Inflammatory macrophage treated with lipopolysaccharide for 1 hour (primary cell): ENCODE results near the gene UBE2L3.
"Not testable (repeated sequence)": the region's sequence is repeated elsewhere in the genome, so short reads cannot be mapped to it uniquely, and the experiment has no call there.

Experiments used
- DNase-seq, 2 donors: peaks; one replicate each; pipeline ENCODE4 v3.0.0-alpha.2; 2020 to 2022

UBE2L3 gene

DNA sequence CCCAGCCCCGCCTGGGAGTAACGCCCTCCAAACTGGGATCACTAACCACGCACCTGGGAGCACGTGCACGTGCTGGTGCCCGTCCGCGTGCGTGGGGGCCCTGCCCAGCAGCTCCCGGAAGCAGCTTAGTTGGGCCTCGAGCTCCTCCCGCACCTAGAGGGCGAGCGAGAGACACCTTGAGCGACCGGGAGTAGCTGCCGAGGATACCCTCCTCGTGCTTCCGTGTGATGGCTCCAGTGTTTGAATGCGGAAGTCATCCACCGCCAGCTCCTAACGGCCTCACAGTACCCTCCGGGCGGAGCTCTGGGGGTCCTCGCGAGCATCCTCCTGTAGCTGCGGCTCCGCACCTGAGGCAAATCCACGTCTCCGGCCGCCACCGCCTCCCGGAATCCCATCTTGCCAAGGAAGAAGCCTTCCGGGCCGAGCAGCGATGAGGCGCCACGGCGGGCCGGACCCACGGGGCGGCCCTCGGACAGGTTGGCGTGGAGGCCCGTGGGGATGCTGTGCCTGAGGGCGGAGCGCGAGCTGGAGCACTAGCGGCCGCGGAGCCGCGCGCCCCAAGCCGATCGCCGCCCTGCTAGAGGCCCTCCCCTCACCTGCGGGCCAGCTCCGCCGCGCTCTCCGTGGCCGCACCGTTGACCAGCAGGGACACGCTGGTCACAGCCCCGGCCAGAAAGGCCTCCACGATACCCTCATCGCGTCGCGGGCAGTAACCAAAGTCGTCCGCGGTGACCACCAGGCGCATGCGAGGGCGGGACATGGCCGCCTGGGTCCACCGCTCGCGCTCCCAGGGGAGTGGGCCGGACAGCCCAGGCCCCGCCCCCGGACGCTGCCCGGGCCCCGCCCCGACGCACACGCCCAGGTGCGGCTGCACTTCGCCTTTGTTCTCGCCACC, 62.0 kb downstream of the UBE2L3 start, which contains the start of gene YDJC:
TSS of gene YDJC (minus strand) at position 768 of the 895 bp plus-strand sequence. CDS start at position 760, 8 bp downstream.
- DNase-seq = peak; percentile 86 to 97

DNA sequence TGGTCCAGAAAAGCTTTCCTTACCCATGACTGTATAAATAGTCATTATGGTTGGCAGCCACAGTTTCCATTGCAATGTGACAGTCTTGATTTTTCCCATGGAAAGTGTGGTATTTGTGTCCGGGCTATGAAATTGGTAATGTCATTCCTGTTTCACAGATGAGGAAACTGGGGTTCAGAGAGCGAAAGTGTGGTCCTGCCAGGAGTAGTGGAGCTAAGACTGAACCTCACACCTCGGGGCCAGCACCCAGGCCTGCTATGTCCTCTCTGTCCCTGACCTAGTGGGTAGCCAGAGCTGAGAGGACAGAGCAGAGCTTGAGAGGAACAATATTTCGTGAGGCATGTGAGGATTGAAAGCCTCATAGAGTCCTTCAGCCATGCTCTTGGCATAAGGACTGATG, 63.5 kb downstream of the UBE2L3 start:
- no peak for DNase-seq

GRCh38 chr22:21632237-21632895, 64.9 kb downstream of the UBE2L3 start, which contains the start of gene CCDC116:
TSS of gene CCDC116 (plus strand) at chr22:21632760. CDS start at chr22:21633182, 422 bp downstream.
- peak; percentile 64 to 79 for DNase-seq

DNA sequence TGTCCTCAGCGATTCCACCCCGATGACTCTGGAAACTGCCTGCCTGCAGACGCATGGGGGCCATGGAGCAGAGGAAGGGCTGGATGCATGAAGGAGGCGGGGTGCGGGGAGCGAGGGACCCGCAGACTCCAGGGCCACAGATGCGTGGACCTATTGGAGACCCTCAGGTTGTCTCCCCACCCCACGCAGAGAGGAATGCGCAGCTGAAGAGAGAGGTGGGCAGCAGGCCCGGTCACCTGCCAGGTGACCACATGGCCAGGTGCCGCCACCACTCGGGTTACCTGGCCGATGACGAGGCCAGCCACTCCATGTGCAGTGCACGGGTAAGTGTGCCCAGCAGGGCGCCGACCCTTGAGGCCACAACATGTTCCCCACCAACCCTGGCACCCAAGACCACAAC, 65.4 kb downstream of the UBE2L3 start:
- DNase-seq = no peak

DNA sequence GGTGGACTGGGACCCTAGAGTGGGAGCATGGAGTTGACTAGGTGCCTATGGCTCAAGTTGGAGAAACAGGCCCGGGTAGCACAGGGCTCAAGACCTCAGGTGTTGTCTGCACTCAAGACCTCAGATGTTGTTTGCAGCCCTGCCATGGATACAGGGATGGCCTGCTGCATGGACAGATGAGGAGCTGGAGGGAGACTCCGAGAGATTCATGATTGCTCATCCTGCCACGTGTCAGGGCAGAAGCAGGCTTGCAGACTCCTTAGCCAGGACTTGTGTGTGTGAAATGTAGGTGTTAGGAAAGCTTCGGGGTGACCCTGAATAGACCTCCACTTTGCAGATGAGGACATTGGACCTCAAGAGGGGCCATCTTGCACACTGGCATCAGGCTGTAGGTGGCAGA, 66.0 kb downstream of the UBE2L3 start:
- no peak for DNase-seq

DNA sequence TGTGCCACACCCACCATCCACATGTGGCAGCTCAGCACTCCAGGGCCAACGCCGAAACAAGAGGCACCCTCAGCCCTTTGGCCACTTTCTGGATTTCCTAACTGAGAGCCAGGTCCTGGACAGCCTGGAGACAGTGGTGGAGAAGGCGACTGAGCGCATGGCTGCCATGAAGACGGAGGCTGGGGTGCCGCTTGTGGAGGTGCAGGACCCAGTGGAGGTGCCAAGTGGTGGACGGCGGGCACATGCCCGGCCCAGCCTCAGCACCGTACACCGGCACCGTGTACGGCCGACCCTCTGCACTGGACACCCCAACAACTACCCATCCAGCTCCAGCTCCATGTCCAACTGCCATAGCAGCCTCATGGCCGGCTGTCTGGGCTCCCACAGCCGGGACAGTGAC, 66.6 kb downstream of the UBE2L3 start:
- no peak for DNase-seq

- DNase-seq = no peak
Observed at GRCh38 chr22:21634844-21635243, 67.3 kb downstream of the UBE2L3 start.

DNA sequence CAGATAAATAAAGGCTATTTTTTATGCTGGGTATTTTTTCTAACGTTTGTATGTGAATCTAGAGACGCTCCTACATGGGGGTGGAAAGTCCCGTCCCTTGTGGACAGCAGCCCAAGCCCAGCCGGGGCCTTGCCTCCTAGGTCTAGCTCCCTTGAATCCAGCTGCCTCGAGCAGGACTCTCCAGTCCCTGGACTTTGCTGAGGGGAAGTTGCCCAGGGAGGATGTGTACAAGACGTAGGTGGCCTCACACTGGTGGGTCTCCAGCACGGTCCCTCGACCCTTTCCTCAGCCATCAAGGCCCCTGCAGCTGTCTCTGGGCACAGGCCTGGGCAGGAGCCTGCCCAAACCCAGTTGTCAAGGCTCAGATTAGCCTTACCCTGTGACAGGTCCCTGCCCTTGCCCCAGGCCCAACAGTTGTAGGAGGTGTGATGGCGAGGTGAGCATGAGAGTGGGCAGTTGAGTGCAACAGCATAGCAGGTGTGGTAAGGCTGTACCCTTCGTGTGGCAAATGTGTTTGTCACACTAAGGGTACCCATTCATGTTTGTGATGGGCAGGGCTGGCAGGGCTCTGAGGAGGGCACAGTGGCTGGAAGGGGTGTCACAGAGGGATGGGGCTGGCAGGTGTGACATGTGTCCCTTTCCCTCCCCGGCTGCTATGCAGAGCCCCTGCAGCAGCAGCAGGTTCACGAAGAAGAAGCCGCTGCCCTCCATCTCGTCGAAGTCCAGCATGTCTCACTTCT, 68.4 kb downstream of the UBE2L3 start:
- no peak for DNase-seq

DNA sequence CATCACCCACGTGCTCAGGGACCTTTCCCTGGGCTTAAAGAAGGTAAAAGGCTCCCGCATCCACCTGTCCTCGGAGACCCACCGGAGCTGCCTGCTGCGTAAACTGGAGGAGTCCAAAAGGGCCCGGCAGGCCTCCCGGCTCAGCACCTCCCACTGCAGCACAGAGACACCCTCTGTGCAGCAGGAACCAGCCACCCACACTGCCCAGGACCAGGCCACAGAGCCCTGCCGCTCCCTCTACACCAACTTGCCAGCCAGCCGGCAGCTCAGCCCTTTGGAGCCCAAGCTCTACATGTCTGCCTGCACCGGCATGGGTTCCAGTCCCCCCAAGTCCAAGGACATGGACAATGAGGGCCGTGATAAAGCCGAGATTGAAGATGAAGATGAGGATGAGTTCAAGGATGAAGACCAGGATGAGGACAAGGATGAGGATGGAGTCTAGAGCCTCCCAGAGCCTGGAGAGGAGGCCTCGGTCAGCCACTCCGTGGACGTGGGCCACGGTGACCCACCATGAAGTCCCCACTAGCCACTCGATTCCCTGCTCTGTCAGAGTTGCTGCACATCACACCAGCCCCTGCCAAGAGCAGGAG, 69.2 kb downstream of the UBE2L3 start:
- DNase-seq = no peak

- DNase-seq = not testable (repeated sequence)
Observed at GRCh38 chr22:21637450-21637849, 69.9 kb downstream of the UBE2L3 start.

GRCh38 chr22:21639359-21639758, 71.8 kb downstream of the UBE2L3 start:
- no peak for DNase-seq

- no peak for DNase-seq
Observed at GRCh38 chr22:21640810-21641209, 73.3 kb downstream of the UBE2L3 start.

GRCh38 chr22:21641417-21641788, 73.9 kb downstream of the UBE2L3 start:
- peak; percentile 77 to 82 for DNase-seq

GRCh38 chr22:21641789-21642583, 74.5 kb downstream of the UBE2L3 start, which contains the start of gene SDF2L1:
TSS of gene SDF2L1 (plus strand) at chr22:21642302. CDS start at chr22:21642337, 35 bp downstream.
- DNase-seq = peak; percentile 98 to 99

DNA sequence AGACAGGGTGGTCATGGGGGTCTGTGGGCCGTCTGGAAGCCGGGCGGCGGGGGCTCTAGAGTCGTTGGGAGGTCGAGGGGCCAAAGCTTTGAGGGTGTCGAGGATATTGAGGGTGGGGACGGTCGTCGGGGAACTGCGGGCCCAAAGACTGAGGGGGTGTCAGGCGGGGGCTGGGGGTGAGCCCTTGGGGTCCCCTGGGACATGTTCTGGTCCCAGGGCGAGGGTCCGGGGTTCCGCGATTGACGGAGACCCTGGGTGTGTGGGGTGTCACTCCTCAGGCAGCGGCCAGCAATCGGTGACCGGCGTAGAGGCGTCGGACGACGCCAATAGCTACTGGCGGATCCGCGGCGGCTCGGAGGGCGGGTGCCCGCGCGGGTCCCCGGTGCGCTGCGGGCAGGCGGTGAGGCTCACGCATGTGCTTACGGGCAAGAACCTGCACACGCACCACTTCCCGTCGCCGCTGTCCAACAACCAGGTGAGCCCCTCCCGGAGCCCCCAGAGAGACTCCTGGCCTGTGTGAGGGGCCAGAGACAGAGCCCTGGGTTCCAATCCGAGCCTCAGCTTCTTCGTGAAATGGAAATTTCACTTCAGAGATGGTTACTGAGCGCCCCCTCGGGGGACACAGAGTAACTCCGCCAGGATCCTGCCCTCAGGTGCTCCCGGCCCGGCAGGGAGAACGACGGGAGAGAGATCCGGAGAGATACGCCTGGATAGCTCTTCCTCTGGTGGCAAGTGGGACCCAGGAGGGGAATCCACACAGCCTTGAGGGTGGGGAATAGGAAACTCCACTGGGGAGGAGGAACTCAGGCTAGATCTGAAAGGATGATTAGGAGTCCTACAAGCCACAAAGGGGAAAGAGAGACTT, 75.3 kb downstream of the UBE2L3 start:
- peak; percentile 57 to 66 for DNase-seq

DNA sequence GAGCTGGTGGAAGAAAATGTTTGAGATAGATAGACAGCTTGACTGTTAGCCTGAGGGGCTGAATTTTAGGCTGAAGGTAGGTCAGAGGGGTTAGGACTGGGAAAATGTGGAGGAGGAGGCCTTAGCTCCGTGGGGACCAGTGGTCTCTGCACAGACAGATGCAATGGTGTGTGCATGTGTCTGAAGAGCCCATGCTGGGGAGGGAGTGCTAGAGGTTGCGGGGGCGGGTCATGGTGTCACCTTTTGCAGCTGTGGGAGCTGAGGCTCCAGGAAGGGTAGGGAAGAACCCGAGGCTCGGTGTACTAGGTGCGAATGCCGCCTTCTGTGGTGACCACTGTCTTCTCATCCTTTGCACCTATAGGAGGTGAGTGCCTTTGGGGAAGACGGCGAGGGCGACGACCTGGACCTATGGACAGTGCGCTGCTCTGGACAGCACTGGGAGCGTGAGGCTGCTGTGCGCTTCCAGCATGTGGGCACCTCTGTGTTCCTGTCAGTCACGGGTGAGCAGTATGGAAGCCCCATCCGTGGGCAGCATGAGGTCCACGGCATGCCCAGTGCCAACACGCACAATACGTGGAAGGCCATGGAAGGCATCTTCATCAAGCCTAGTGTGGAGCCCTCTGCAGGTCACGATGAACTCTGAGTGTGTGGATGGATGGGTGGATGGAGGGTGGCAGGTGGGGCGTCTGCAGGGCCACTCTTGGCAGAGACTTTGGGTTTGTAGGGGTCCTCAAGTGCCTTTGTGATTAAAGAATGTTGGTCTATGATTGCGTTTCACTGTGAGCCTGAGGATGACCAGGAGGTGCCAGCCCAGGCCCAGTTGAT, 76.2 kb downstream of the UBE2L3 start:
- DNase-seq = no peak

DNA sequence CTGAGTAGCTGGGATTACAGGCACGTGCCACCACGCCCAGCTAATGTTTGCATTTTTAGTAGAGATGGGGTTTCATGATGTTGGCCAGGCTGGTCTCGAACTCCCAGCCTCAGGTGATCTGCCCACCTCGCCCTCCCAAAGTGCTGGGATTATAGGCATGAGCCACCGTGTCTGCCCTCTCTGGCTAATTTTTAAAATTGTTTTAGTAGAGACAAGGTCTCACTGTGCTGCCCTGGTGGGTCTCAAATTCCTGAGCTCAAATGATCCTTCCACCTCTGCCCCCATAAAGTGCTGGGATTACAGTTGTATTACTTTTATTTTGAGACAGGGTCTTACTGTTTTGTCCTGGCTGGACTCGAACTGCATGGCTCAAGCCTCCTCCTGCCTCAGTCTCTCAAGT, 78.0 kb downstream of the UBE2L3 start:
- not testable (repeated sequence) for DNase-seq

GRCh38 chr22:21646608-21647590, 79.4 kb downstream of the UBE2L3 start:
- peak; percentile 67 to 94 for DNase-seq

GRCh38 chr22:21650280-21650679, 82.8 kb downstream of the UBE2L3 start:
- no peak for DNase-seq
